Naive thymus-derived CD8-positive, alpha-beta T cell (primary cell): ENCODE measurements around the gene DYNLT4. TPM values are rescaled to one million over a fixed set of nuclear protein-coding genes. Genes with fewer than 3 reads are reported as not detected.
"Not testable (repeated sequence)": the region's sequence is repeated elsewhere in the genome, so short reads cannot be mapped to it uniquely, and the experiment has no call there.

Source experiments
- ATAC-seq, 2 donors: fragments of 150-1000 bp; cut with Tn5 transposase in 1 of 2; sonication (Bioruptor Pico), chemical (Tn5 transposase) in 1 of 2; 1 replicate in 1 of 2; 2 replicates in 1 of 2; pipeline ENCODE4 v1.10.0; 2021; ENCODE audit warnings: mild to moderate bottlenecking in 2 of 2, moderate library complexity in 2 of 2
- POLR2A ChIA-PET: fragments of 350-600 bp; sonication (Branson Sonifier 250); formaldehyde crosslinking; loops from one replicate; lab custom pipeline; 2021; ENCODE audit warnings: antibody characterized with exemption; lab: Charles Lee
- DNase-seq, 10 donors: peaks; one replicate each; pipeline versions ENCODE4 v3.0.0 to v3.0.0-alpha.2; 2020 to 2022
- H3K27ac Mint-ChIP-seq, 10 donors: one replicate each; pipeline ENCODE4 v1.8.0; 2020 to 2022; ENCODE audit warnings: mild to moderate bottlenecking in 10 of 10, mixed read lengths in 10 of 10, moderate library complexity in 4 of 10, inconsistent platforms in 1 of 10
- H3K27me3 Mint-ChIP-seq, 5 donors: one replicate each; pipeline ENCODE4 v1.8.0; 2021 to 2022; ENCODE audit warnings: mixed read lengths in 5 of 5
- H3K36me3 Mint-ChIP-seq, 3 donors: one replicate each; pipeline ENCODE4 v1.8.0; 2020 to 2022; ENCODE audit warnings: mixed read lengths in 3 of 3, mild to moderate bottlenecking in 2 of 3, inconsistent platforms in 1 of 3
- H3K4me1 Mint-ChIP-seq, 4 donors: one replicate each; pipeline ENCODE4 v1.8.0; 2021 to 2022; ENCODE audit warnings: mixed read lengths in 4 of 4
- H3K4me3 Mint-ChIP-seq, 10 donors: one replicate each; pipeline ENCODE4 v1.8.0; 2020 to 2022; ENCODE audit warnings: mild to moderate bottlenecking in 10 of 10, mixed read lengths in 10 of 10, moderate library complexity in 6 of 10, inconsistent platforms in 1 of 10
- H3K9me3 Mint-ChIP-seq, 9 donors: one replicate each; pipeline ENCODE4 v1.8.0; 2020 to 2022; ENCODE audit warnings: mixed read lengths in 9 of 9, mild to moderate bottlenecking in 3 of 9, inconsistent platforms in 1 of 9, moderate library complexity in 1 of 9
- polyA plus RNA-seq, 3 donors: library from polyadenylated mRNA; unstranded; fragments of 300-500 nt; fragmentation: Illumina TruSeq; gene quantifications; one replicate each; pipeline ENCODE4 v1.2.3, GENCODE V29; 2021
- total RNA-seq, 8 experiments: library from RNA in 2 of 8; stranded (reverse) in 2 of 8; gene quantifications; one replicate each; pipeline ENCODE4 v1.2.3 and lab custom pipeline; 2021 to 2026

The DYNLT4 gene
- total and polyA plus RNA-seq, 5 experiments from 2014 or later, result 0.24 to 2.1 (median 1.0) TPM; not detected in 1

DNA sequence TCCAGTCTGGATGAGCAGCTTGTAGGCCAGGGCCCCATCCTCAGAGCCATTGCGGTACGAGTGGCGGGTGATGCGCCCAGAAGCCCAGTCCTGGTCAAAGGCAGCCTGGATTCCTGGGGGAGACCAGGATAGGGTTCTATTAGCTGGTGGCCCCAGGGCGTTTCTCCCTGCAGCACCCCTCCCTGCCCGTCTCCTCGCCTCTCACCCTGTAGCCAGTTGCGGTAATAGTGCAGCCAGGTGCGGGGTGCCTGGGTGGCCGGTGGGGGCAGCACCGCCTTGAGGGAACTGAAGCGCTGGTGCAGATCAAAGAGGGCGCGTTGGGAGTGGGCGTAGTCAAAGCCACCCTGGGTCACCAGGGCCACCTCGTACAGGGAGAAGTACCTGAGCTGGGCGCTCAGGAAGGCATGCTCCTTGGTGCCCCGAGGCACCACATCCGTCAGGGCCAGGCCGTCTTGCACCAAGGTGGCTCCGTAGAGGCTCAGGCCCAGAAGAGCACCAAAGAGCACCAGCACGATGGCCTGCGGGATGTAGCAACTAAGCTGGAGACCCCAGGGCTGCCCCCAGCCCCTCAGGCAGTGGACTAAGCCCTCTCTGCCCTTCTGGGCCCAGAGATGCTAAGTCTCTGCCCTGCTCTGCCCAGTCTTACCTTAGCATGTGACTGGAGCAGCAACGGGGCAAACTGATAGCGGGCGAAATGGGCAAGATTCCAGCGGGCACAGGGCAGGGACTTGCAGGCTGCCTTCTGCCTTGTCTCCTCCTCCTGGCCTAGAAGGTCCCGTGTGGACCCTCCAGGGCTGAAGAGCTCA, 20.2 kb upstream of the DYNLT4 start:
- POLR2A ChIA-PET, result interaction anchor here (0.6 to 2.8 kb wide), 5 partner anchors 18 to 97 kb away, joined by 3 to 18 read pairs (median 5); partner anchors contain the start of genes BTBD19, PLK3 and RNU5D-1
- Mint-ChIP-seq H3K4me3 (no peak overlapping the region), H3K4me1 (peaks cover 0 to 1% (median under 1%) of the 10 kb centered on the region in 4 donors), H3K27me3 (no peaks in the 10 kb centered on the region), H3K9me3 (no peaks in the 10 kb centered on the region), H3K27ac (peak overlapping the region in 1 of 10 donors; percentile 17), H3K36me3 (no peaks in the 10 kb centered on the region)
- no peak for ATAC-seq
- DNase-seq, result peak in 1 of 10 donors; percentile 45

DNA sequence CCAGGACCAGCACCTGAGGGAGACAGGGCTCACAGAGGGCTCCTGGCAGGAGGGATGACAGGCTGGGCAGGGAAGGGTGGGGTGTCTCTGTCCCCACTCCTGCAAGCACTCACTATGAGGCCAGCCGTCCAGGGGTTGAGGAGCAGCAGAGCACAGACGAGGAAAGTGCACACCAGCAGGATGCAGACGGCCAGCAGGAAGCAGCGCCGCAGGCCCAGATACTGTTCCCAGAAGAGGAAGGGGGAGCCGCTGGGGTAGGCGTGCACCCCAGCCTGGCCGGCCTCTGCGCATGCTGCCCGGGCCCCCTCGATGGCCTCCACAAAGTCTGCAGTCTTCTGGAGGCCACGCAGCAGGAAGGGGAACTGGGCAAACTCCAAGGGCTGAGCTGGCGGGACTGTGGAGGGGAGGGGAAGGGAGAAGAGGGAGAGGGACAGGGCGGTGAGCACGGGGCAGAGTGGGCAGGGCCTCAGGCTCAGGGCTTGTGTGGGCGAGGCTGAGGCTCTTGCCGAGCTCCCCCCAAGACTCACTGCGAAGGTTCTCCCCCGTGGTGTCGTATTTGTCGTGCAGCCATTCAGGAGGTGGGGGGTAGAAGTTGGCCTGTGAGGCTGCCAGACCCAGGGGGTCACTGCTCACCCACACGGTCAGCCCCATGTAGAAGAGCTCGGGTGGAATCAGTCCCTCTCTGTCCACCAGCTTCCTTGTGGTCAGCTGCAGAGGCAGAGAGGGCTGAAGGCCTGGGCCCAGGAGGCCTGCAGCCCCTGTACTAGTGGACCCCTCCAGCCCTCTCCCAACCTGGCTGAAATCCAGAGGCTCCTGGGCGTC, 19.4 kb upstream of the DYNLT4 start:
- Mint-ChIP-seq H3K36me3 (no peaks in the 10 kb centered on the region), H3K27ac (no peak overlapping the region), H3K9me3 (no peaks in the 10 kb centered on the region), H3K4me3 (no peak overlapping the region), H3K27me3 (no peaks in the 10 kb centered on the region), H3K4me1 (peaks cover 0 to 2% (median 1%) of the 10 kb centered on the region in 4 donors)
- ATAC-seq, result no peak
- POLR2A ChIA-PET, result interaction anchor here (0.6 to 2.8 kb wide), 6 partner anchors 9 to 146 kb away, joined by 3 to 18 read pairs (median 4); partner anchors contain the start of genes BEST4, BTBD19 and PLK3
- DNase-seq, result peak in 1 of 10 donors; percentile 50

DNA sequence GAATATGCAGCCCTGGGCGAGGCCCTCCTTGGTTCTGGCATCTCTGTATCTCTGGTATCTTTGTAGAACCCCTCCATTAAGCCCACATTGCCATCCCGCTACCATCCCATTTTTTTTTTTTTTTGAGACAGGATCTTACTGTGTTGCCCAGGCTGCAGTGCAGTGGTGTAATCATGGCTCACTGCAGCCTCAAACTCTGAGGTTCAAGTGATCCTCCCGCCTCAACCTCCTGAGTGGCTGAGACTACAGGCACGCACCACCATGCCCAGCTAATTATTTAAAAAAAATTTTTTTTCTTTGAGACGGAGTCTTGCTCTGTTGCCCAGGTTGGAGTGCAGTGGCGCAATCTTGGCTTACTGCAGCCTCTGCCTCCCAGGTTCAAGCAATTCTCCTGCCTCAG, 17.2 kb upstream of the DYNLT4 start:
- not testable (repeated sequence) for ATAC-seq, H3K9me3 Mint-ChIP-seq, H3K27ac Mint-ChIP-seq, H3K4me3 Mint-ChIP-seq, H3K36me3 Mint-ChIP-seq, H3K27me3 Mint-ChIP-seq
- peak in 1 of 10 donors; percentile 3 for DNase-seq
- POLR2A ChIA-PET, result interaction anchor here (8.4 kb wide), 1 partner anchor 20 kb away, joined by 590 read pairs; the partner anchor contains the start of genes BTBD19, DYNLT4 and PLK3
- H3K4me1 Mint-ChIP-seq, result peaks cover 13 to 24% (median 20%) of the 10 kb centered on the region in 4 donors

GRCh38 chr1:44822981-44823451, 15.9 kb upstream of the DYNLT4 start:
- Mint-ChIP-seq H3K4me1 (peaks cover 14 to 35% (median 29%) of the 10 kb centered on the region in 4 donors), H3K36me3 (no peaks in the 10 kb centered on the region), H3K27ac (peak overlapping the region in 1 of 10 donors; percentile 31), H3K4me3 (no peak overlapping the region), H3K27me3 (no peaks in the 10 kb centered on the region), H3K9me3 (no peaks in the 10 kb centered on the region)
- DNase-seq (peak in 1 of 10 donors; percentile 57), ATAC-seq (no peak)
- POLR2A ChIA-PET, result interaction anchor here (0.6 to 8.4 kb wide), 4 partner anchors 12 to 92 kb away, joined by 5 to 590 read pairs (median 11); partner anchors contain the start of genes BTBD19, DYNLT4, PLK3 and RNU5D-1

GRCh38 chr1:44822131-44822701, 15.1 kb upstream of the DYNLT4 start:
- no peaks in the 10 kb centered on the region for H3K27me3 Mint-ChIP-seq
- ATAC-seq, result no peak
- H3K9me3 Mint-ChIP-seq, result no peaks in the 10 kb centered on the region
- H3K36me3 Mint-ChIP-seq, result no peaks in the 10 kb centered on the region
- H3K4me3 Mint-ChIP-seq, result no peak overlapping the region
- POLR2A ChIA-PET, result interaction anchor here (1.0 to 8.4 kb wide), 8 partner anchors 8 to 100 kb away, joined by 3 to 590 read pairs (median 37); partner anchors contain the start of genes BEST4, BTBD19, DYNLT4 and PLK3
- H3K4me1 Mint-ChIP-seq, result peaks cover 18 to 41% (median 36%) of the 10 kb centered on the region in 4 donors
- peak overlapping the region in 4 of 10 donors; percentile 48 to 100 (median 56) for H3K27ac Mint-ChIP-seq
- DNase-seq, result peak in 1 of 10 donors; percentile 55

GRCh38 chr1:44821240-44821715, 14.1 kb upstream of the DYNLT4 start:
- POLR2A ChIA-PET, result interaction anchor here (0.6 to 8.4 kb wide), 12 partner anchors 8 to 519 kb away, joined by 3 to 590 read pairs (median 12); partner anchors contain the start of genes BEST4, BTBD19, DYNLT4 and EIF2B3
- Mint-ChIP-seq H3K4me3 (peak overlapping the region; percentile 71 to 97 (median 94)), H3K4me1 (peaks cover 18 to 45% (median 35%) of the 10 kb centered on the region in 4 donors), H3K27ac (peak overlapping the region; percentile 58 to 100 (median 100)), H3K36me3 (no peaks in the 10 kb centered on the region), H3K9me3 (no peaks in the 10 kb centered on the region), H3K27me3 (no peaks in the 10 kb centered on the region)
- ATAC-seq, result no peak
- DNase-seq, result peak in 1 of 10 donors; percentile 53

DNA sequence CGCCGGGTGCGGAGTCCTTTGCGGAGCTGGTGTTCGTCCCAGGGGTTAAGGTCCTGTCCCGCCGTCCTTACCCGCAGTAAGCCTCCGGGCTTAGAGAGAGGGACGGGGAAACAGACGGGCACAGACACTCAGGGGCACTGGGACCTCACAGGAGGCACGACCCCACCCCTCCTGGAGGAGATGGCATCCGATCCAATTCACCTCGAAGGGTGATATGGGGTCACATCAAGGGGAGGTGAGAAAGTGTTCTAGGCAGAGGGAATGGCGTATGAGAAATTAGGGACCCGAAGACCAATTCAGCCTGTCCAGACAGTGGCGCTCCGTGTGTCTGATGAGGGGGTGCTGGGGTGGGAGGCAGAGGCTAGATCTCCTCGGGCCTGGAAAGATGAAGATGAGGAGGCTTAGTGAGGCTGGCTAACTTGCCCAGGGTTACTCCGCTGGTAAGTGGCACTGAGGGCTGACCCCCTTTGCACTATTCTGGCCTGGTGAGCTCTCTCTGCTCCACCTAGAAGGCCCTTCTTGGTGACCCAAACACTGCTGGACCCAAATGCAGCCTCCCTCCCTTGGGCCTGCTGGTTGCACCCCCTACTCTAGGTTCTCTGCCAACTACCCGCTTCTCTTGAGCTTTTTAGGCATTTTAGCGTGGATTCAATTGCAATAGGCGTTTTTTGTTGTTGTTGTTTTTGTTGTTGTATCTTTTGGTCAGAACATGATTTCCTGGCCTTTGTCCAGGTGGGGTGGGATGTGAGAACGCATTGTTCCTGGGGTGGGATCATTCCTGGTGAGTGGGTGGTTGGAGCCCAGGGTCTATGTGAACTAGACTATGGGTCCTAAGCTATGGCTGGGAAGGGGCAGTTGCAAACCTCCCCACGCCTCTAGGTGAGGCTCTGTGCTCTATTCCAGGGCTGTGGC, 13.4 kb upstream of the DYNLT4 start:
- peak in 1 of 10 donors; percentile 59 for DNase-seq

DNA sequence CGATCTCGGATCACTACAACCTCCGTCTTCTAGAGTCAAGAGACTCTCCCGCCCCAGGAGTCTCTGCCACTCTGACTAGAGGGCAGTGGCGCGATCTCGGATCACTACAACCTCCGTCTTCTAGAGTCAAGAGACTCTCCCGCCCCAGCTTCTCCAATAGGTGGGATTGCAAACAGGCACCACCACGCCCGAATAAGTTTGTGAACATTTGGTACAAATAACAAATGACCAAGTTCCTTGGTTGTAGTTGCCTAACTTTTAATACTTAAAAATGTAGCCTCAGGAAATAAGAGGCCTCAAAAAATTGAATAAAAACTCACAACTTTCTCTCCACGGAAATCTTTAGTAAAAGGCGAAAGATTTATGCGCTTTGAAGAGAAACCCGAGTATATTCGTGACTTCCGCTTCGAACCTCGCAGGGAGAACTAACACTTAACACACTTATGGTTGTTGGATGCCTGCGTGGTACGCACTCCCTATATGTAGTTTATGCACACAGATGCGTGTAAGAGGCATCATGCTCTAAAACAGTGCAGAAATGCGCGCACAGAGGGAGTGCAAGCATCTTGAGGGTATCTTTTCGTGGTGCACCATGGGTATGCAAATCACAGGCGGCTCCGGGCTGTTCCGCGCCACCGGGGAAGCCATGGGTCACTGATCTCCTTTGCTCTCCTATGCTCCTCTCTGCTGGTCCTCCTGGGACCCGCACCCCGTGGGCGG, 12.6 kb upstream of the DYNLT4 start:
- Mint-ChIP-seq H3K4me1 (peaks cover 23 to 55% (median 42%) of the 10 kb centered on the region in 4 donors), H3K27me3 (no peaks in the 10 kb centered on the region), H3K36me3 (no peaks in the 10 kb centered on the region), H3K4me3 (peak overlapping the region; percentile 92 to 97 (median 94)), H3K27ac (peak overlapping the region; percentile 100), H3K9me3 (no peaks in the 10 kb centered on the region)
- POLR2A ChIA-PET, result interaction anchor here (0.6 to 8.4 kb wide), 23 partner anchors 10 to 1316 kb away, joined by 3 to 590 read pairs (median 5); partner anchors contain the start of genes BEST4, BTBD19, DYNLT4 and EIF2B3
- DNase-seq (peak; percentile 61 to 98 (median 80)), ATAC-seq (peak; percentile 78 to 79)

More for the DNA sequence above, 13.4 kb upstream of the DYNLT4 start:
- H3K36me3 Mint-ChIP-seq, result no peaks in the 10 kb centered on the region
- H3K27me3 Mint-ChIP-seq, result no peaks in the 10 kb centered on the region
- POLR2A ChIA-PET, result interaction anchor here (0.6 to 8.4 kb wide), 20 partner anchors 9 to 1315 kb away, joined by 3 to 590 read pairs (median 4); partner anchors contain the start of genes BEST4, BTBD19, DYNLT4 and EIF2B3
- peak overlapping the region; percentile 92 to 97 (median 94) for H3K4me3 Mint-ChIP-seq
- ATAC-seq, result no peak
- peaks cover 18 to 47% (median 35%) of the 10 kb centered on the region in 4 donors for H3K4me1 Mint-ChIP-seq
- H3K27ac Mint-ChIP-seq, result peak overlapping the region; percentile 100
- H3K9me3 Mint-ChIP-seq, result no peaks in the 10 kb centered on the region

DNA sequence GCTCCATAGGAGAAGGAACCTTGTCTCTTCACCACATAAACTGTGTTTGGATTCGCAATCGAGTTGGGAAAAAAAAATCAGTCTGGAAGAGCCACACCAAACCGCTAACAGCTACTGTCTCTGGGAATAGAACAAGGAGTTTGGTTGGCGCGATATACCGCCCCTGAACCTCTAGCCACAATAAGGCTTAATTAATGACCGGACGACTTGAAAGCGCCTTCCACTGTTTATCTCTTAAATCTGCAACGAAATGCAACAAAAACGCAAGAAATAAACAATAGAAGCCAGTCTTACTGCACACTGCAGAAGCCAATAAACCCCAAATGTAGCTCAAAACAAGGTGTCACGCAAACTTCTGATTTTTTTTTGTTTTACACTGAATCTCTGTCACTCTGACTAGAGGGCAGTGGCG, 12.1 kb upstream of the DYNLT4 start:
- POLR2A ChIA-PET, result interaction anchor here (0.6 to 8.4 kb wide), 17 partner anchors 10 to 508 kb away, joined by 3 to 590 read pairs (median 6); partner anchors contain the start of genes BEST4, BTBD19, DYNLT4 and EIF2B3
- Mint-ChIP-seq H3K36me3 (no peaks in the 10 kb centered on the region), H3K4me1 (peaks cover 23 to 58% (median 46%) of the 10 kb centered on the region in 4 donors), H3K4me3 (peak overlapping the region; percentile 92 to 97 (median 94)), H3K27ac (peak overlapping the region; percentile 100), H3K9me3 (no peaks in the 10 kb centered on the region), H3K27me3 (no peaks in the 10 kb centered on the region)
- ATAC-seq, result no peak
- DNase-seq, result peak in 1 of 10 donors; percentile 4
